IMR-90 (cell line): ENCODE measurements around the gene ASTL. TPM values are rescaled to one million over a fixed set of nuclear protein-coding genes. Genes with fewer than 3 reads are reported as not detected.

Source experiments
- ATAC-seq: fragments of 200-7000 bp; cut with Tn5 transposase; 2 replicates; pipeline ENCODE4 v1.9.1; 2020; ENCODE audit warnings: low read depth, mild to moderate bottlenecking, moderate library complexity
- BruUV-seq: library from RNA; stranded (reverse); fragments of 400-500 nt; replicated peaks from 2 replicates; lab custom pipeline; 2021; lab: Mats Ljungman, UMichigan
- CTCF ChIA-PET: fragments of 300-600 bp; formaldehyde crosslinking; extraction: SDS; loops from one replicate; lab custom pipeline; 2021; ENCODE audit warnings: antibody characterized with exemption; lab: Yijun Ruan, JAX
- POLR2A ChIA-PET: fragments of 300-600 bp; sonication (Branson Sonifier 250); formaldehyde crosslinking; loops from one replicate; lab custom pipeline; 2022; ENCODE audit warnings: antibody characterized with exemption; ENCODE audit not compliant: unreplicated experiment; lab: Charles Lee
- DNase-seq: peaks from one replicate; pipeline ENCODE4 v3.0.0; 2013
- H2AFZ ChIP-seq: replicated peaks from 2 replicates; pipeline ENCODE3; 2013; ENCODE audit warnings: low read length, mild to moderate bottlenecking; ENCODE audit not compliant: poor library complexity
- H2AK5ac ChIP-seq: 2 replicates; pipeline ENCODE4 v1.6.1; 2013; ENCODE audit warnings: low read depth, low read length, inconsistent platforms
- H2AK9ac ChIP-seq: replicated peaks from 2 replicates; pipeline ENCODE3; 2013; ENCODE audit warnings: mild to moderate bottlenecking, low read depth, low read length, moderate library complexity; ENCODE audit not compliant: poor library complexity
- H2BK120ac ChIP-seq: 2 replicates; pipeline ENCODE4 v1.6.1; 2013; ENCODE audit warnings: low read depth, low read length, inconsistent platforms
- H2BK15ac ChIP-seq: 3 replicates; pipeline ENCODE4 v1.6.1; 2013; ENCODE audit warnings: low read depth, low read length, inconsistent platforms
- H2BK20ac ChIP-seq: 2 replicates; pipeline ENCODE4 v1.6.1; 2013; ENCODE audit warnings: low read depth, mild to moderate bottlenecking, inconsistent platforms, low read length, moderate library complexity
- H2BK5ac ChIP-seq: 2 replicates; pipeline ENCODE4 v1.6.1; 2013; ENCODE audit warnings: mild to moderate bottlenecking, low read depth, low read length, inconsistent platforms; ENCODE audit not compliant: poor library complexity, severe bottlenecking
- H3K14ac ChIP-seq: replicated peaks from 2 replicates; pipeline ENCODE4 v1.6.1; 2013; ENCODE audit warnings: low read depth, low read length, inconsistent platforms
- H3K18ac ChIP-seq: 2 replicates; pipeline ENCODE4 v1.6.1; 2013; ENCODE audit warnings: low read depth, low read length, control low read depth
- H3K23ac ChIP-seq: 2 replicates; pipeline ENCODE4 v1.6.1; 2013; ENCODE audit warnings: low read depth, low read length, inconsistent platforms
- H3K27ac ChIP-seq: 2 replicates; pipeline ENCODE4 v1.5.1; 2013; ENCODE audit warnings: mild to moderate bottlenecking, control low read depth, low read length; ENCODE audit not compliant: insufficient read depth
- H3K27me3 ChIP-seq: 2 replicates; pipeline ENCODE4 v1.6.1; 2013; ENCODE audit warnings: low read length; ENCODE audit not compliant: control insufficient read depth, insufficient read depth
- H3K36me3 ChIP-seq: 2 replicates; pipeline ENCODE4 v1.6.1; 2013; ENCODE audit warnings: low read length, mixed read lengths; ENCODE audit not compliant: control insufficient read depth, insufficient read depth
- H3K4ac ChIP-seq: 2 replicates; pipeline ENCODE4 v1.6.1; 2013; ENCODE audit warnings: low read depth, low read length, inconsistent platforms
- H3K4me1 ChIP-seq: 2 replicates; pipeline ENCODE4 v1.6.1; 2013; ENCODE audit warnings: low read length, mixed read lengths; ENCODE audit not compliant: control insufficient read depth, insufficient read depth
- H3K4me2 ChIP-seq: 2 replicates; pipeline ENCODE4 v1.6.1; 2013; ENCODE audit warnings: low read depth, mild to moderate bottlenecking, control low read depth, low read length, moderate library complexity
- H3K4me3 ChIP-seq: 2 replicates; pipeline ENCODE4 v1.5.1; 2013; ENCODE audit warnings: low read depth, mild to moderate bottlenecking, control low read depth, low read length, moderate library complexity; ENCODE audit not compliant: insufficient read depth
- H3K56ac ChIP-seq: 2 replicates; pipeline ENCODE4 v1.6.1; 2013; ENCODE audit warnings: low read length, inconsistent platforms; ENCODE audit not compliant: insufficient read depth; ENCODE audit errors: extremely low read depth
- H3K79me1 ChIP-seq, 2 experiments: 2 replicates each; pipeline ENCODE4 v1.6.1; 2013; ENCODE audit warnings: low read length in 2 of 2, inconsistent platforms in 1 of 2, low read depth in 1 of 2
- H3K9ac ChIP-seq: 2 replicates; pipeline ENCODE4 v1.6.1; 2013; ENCODE audit warnings: low read depth, low read length, control low read depth
- H3K9me1 ChIP-seq: 2 replicates; pipeline ENCODE4 v1.6.1; 2013; ENCODE audit warnings: low read length, inconsistent platforms; ENCODE audit not compliant: insufficient read depth
- H3K9me3 ChIP-seq: 2 replicates; pipeline ENCODE4 v1.6.1; 2013; ENCODE audit warnings: low read length; ENCODE audit not compliant: control insufficient read depth, insufficient read depth
- H4K20me1 ChIP-seq: 2 replicates; pipeline ENCODE4 v1.6.1; 2013; ENCODE audit warnings: low read length, inconsistent platforms; ENCODE audit not compliant: insufficient read depth
- H4K5ac ChIP-seq: 2 replicates; pipeline ENCODE4 v1.6.1; 2013; ENCODE audit warnings: mild to moderate bottlenecking, low read depth, low read length, control low read depth
- H4K8ac ChIP-seq, 2 experiments: 2 replicates each; pipeline ENCODE4 v1.6.1; 2013; ENCODE audit warnings: low read depth in 2 of 2, low read length in 2 of 2, control low read depth in 1 of 2, inconsistent platforms in 1 of 2
- H4K91ac ChIP-seq: 2 replicates; pipeline ENCODE4 v1.6.1; 2013; ENCODE audit warnings: low read depth, low read length, inconsistent platforms; ENCODE audit not compliant: insufficient read depth
- BHLHE40 ChIP-seq: fragments of 150-350 bp; IDR thresholded peaks from 2 replicates; pipeline ENCODE4 v1.6.1; 2016; ENCODE audit warnings: mild to moderate bottlenecking, low read depth, low read length
- CEBPB ChIP-seq: IDR thresholded peaks from 2 replicates; pipeline ENCODE4 v1.6.1; 2012; ENCODE audit warnings: low read depth, low read length, improper control_type of control experiment
- CHD1 ChIP-seq: IDR thresholded peaks from 2 replicates; pipeline ENCODE4 v1.6.1; 2012; ENCODE audit warnings: low read depth, low read length, improper control_type of control experiment
- CTCF ChIP-seq: conservative IDR thresholded peaks from 2 replicates; pipeline ENCODE4 v1.5.1; 2012; ENCODE audit warnings: mild to moderate bottlenecking, low read depth, low read length, improper control_type of control experiment
- MAZ ChIP-seq: IDR thresholded peaks from 2 replicates; pipeline ENCODE4 v1.6.1; 2012; ENCODE audit warnings: low read depth, mild to moderate bottlenecking, low read length, improper control_type of control experiment, moderate library complexity, borderline replicate concordance
- MXI1 ChIP-seq: IDR thresholded peaks from 2 replicates; pipeline ENCODE4 v1.6.1; 2012; ENCODE audit warnings: low read depth, mild to moderate bottlenecking, low read length, moderate library complexity, borderline replicate concordance
- RAD21 ChIP-seq: IDR thresholded peaks from 2 replicates; pipeline ENCODE4 v1.6.1; 2012; ENCODE audit warnings: low read length, improper control_type of control experiment
- SMC3 ChIP-seq: fragments of 150-350 bp; IDR thresholded peaks from 2 replicates; pipeline ENCODE4 v1.6.1; 2016; ENCODE audit warnings: low read depth, mild to moderate bottlenecking, antibody characterized with exemption, low read length, moderate library complexity
- WGBS, 2 experiments: methylation state at CpG; one replicate each; pipeline versions ENCODE4 v1.1.5 to v1.1.7; 2013; ENCODE audit warnings: missing lambda C conversion rate in 2 of 2; ENCODE audit not compliant: insufficient read length in 1 of 2; ENCODE audit errors: extremely low coverage in 2 of 2; 5-methylcytosine and 5-hydroxymethylcytosine counted together
- dilution Hi-C: fragments of 300-500 bp; cut with HindIII; formaldehyde crosslinking; loops from one replicate; pipeline ENCODE4 v1.14.3; 2018; ENCODE audit warnings: low sequenced_read_pairs; ENCODE audit not compliant: unreplicated experiment
- in situ Hi-C: fragments of 300-500 bp; cut with MboI; formaldehyde crosslinking; loops from 3 replicates; pipeline ENCODE4 v1.14.3; 2019; ENCODE audit warnings: low sequenced_read_pairs, inconsistent platforms, mixed read lengths
- intact Hi-C: fragments of 100-400 bp; cut with micrococcal nuclease; formaldehyde crosslinking; loops from 2 replicates; pipeline ENCODE4 v1.10.0; 2022
- polyA plus RNA-seq, 3 experiments: library from polyadenylated mRNA; depleted of rRNA; stranded (reverse); fragments of >200 nt; gene quantifications; 2 replicates each; pipeline ENCODE4 v1.2.3, GENCODE V29; 2012; ENCODE audit warnings: low replicate concordance in 1 of 3
- total RNA-seq: library from RNA; depleted of rRNA; stranded (reverse); fragments of >200 nt; gene quantifications from 2 replicates; pipeline ENCODE4 v1.2.3, GENCODE V29; 2012

ASTL gene
- total and polyA plus RNA-seq, 2 of the 4 experiments (the other 2 are of a cell fraction) = not detected

- TF ChIP-seq CHD1 = no peak
These were observed 7.0 kb downstream of the ASTL start (continued) for GRCh38 chr2:96131152-96131812.

GRCh38 chr2:96130483-96130882 lies 7.8 kb downstream of the ASTL start:
- H2BK5ac ChIP-seq = no peak overlapping the region
- DNase-seq (no peak), ATAC-seq (no peak)
- no peaks in the 10 kb centered on the region for H3K9me1 ChIP-seq
- no peak overlapping the region for H3K9ac ChIP-seq
- BruUV-seq = no TSS peak
- H3K4me2 ChIP-seq = no peak overlapping the region
- no peaks in the 10 kb centered on the region; the same call in 1 of the 2 replicates for H4K20me1 ChIP-seq
- H3K4me3 ChIP-seq = no peak overlapping the region
- no peaks in the 10 kb centered on the region for H3K79me1 ChIP-seq
- H3K27ac ChIP-seq = no peak overlapping the region
- dilution Hi-C loops = no loop called here
- peaks cover 53% of the 10 kb centered on the region for H3K27me3 ChIP-seq
- no peaks in the 10 kb centered on the region for H3K9me3 ChIP-seq
- no peak overlapping the region for H2BK15ac ChIP-seq
- 83% methylated on average over 1 of the region's 4 CpGs; no CpG with 5 or more reads in 1 of the 2 experiments for whole genome bisulfite sequencing, 2 experiments
- H2BK20ac ChIP-seq = no peak overlapping the region
- H3K23ac ChIP-seq = no peak overlapping the region
- CTCF ChIA-PET = interaction anchor here (1.5 kb wide), 1 partner anchor 13 kb away, joined by 5 read pairs; no protein-coding TSS in a partner anchor
- H3K56ac ChIP-seq = no peak overlapping the region
- H3K4me1 ChIP-seq = no peaks in the 10 kb centered on the region
- TF ChIP-seq CTCF (no peak), MXI1 (no peak), MAZ (no peak), CEBPB (no peak), SMC3 (no peak), BHLHE40 (no peak), RAD21 (no peak)
- H3K14ac ChIP-seq = no peak overlapping the region
- POLR2A ChIA-PET = no interaction called here
- intact Hi-C loops = no loop called here
- H2BK120ac ChIP-seq = no peak overlapping the region
- H3K18ac ChIP-seq = no peak overlapping the region
- H2AK5ac ChIP-seq = no peak overlapping the region
- H2AK9ac ChIP-seq = no peak overlapping the region
- no peak overlapping the region for H2AFZ ChIP-seq
- in situ Hi-C loops = loop anchor here (10.0 kb wide), 1 partner anchor 134 kb away; the partner anchor contains the start of genes CIAO1 and TMEM127
- H4K8ac ChIP-seq = no peak overlapping the region
- H3K36me3 ChIP-seq = no peaks in the 10 kb centered on the region
- no peak overlapping the region for H4K91ac ChIP-seq
- no peak overlapping the region for H3K4ac ChIP-seq
- no peak overlapping the region for H4K5ac ChIP-seq
